ENCODE results near the gene SETD1A. TPM values are rescaled to one million over a fixed set of nuclear protein-coding genes. Genes with fewer than 3 reads are reported as not detected.
A peak's percentile ranks its signal among the peaks of the same experiment; 100 is the strongest.

Gene SETD1A
- total and polyA plus RNA-seq, 9 of the 15 experiments (the other 6 are each of a cell fraction or from before 2014, with no cell fraction given): 0.08 to 36.0 (median 4.2) TPM

DNA sequence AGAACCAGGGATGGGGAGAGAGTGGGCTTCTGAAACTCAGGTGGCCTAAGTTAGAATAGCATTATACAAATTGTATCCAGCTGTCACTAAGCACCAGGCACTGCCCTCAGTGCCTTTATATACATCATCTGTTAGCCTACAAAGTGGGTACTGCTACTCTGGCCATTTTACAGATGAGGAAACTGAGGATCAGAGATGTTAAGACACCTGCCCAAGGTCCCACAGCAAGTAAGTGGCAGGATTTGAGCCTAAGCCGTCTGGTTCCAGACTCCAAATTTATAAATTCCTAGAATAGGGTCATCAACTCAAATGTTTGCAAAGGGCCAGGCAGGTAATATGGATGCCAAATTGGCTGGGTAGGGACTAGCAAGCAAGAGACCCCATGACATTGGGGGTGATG is 6.4 kb upstream of the SETD1A start (continued):
- TF ChIP-seq BCOR (IDR thresholded peaks at IDR 0.05) (peak; percentile 96), ZKSCAN1 (IDR thresholded peaks at IDR 0.05; ENCODE audit: low read depth, low read length) (no peak), ATF3 (IDR thresholded peaks at IDR 0.05) (no peak), ATF3 (CRISPR knock-in tag; conservative IDR thresholded peaks at IDR 0.05) (no peak)

DNA sequence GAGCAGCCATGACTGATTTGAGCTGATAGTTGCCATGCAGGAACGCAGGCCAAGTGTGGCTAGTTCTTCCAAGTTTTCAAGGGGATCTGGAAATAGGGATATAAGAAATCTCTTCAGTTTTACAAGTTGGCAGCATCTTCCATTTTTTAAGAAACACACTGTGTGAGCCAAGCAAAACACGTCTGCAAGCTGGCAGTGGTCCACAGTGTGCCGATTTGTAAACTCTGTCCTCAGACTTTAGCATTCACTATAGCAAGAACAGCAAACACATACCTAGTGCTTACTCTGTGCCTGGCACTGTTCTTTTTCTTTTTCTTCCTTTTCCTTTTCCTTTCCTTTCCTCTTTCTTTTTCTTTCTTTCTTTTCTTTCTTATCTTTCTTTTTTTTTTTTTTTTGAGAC is 5.8 kb upstream of the SETD1A start:
- DNase-seq (ENCODE audit: extremely low read depth in 1 of 4, low spot score in 3 of 4): no peak
- H4K20me1 ChIP-seq (replicated peaks; ENCODE audit: control insufficient read depth, insufficient read depth, low read length): no peaks in the 10 kb centered on the region
- POLR2A ChIA-PET: interaction anchor here (0.6 to 3.8 kb wide), 3 partner anchors 11 to 241 kb away, joined by 3 to 11 read pairs (median 3); no protein-coding TSS in a partner anchor
- FAIRE-seq: no peak
- no peaks in the 10 kb centered on the region for H3K27me3 ChIP-seq (ENCODE audit: control insufficient read depth in 2 of 2, insufficient read depth in 2 of 2, low read length in 2 of 2)
- no peak overlapping the region for H3K27ac ChIP-seq (ENCODE audit: extremely low read depth, low read depth, low read length)
- in situ Hi-C loops (cut with MboI): loop anchor here (10.0 to 25.0 kb wide), 2 partner anchors 743 to 911 kb away; partner anchors contain the start of gene ZNF267
- no peak overlapping the region for H3K9ac ChIP-seq (ENCODE audit: insufficient read depth in 1 of 2, low read depth in 2 of 2, low read length in 2 of 2)
- ATAC-seq: no peak
- H3K4me2 ChIP-seq (ENCODE audit: insufficient read depth, low read length): no peak overlapping the region
- H3K4me1 ChIP-seq (replicated peaks in 1 of 2; ENCODE audit: control insufficient read depth in 2 of 2, insufficient read depth in 2 of 2, low read length in 2 of 2): peaks cover 35 to 64% of the 10 kb centered on the region in 2 experiments
- WGBS (ENCODE audit: insufficient coverage, low coverage, missing lambda C conversion rate): 53% methylated on average over 3 of the region's 3 CpGs
- H3K36me3 ChIP-seq (ENCODE audit: control insufficient read depth, insufficient read depth, low read length): peaks cover 26% of the 10 kb centered on the region; the same call in 2 of the 3 replicates
- no peaks in the 10 kb centered on the region for H3K9me3 ChIP-seq (replicated peaks; ENCODE audit: control insufficient read depth, insufficient read depth, low read depth, low read length)
- CTCF ChIA-PET (ENCODE audit: low intra/inter-chr PET ratio): no interaction called here
- H3K9me1 ChIP-seq (ENCODE audit: control insufficient read depth, insufficient read depth, low read length): peaks cover 8% of the 10 kb centered on the region
- H3K79me2 ChIP-seq (ENCODE audit: control insufficient read depth, insufficient read depth, low read length): peaks cover 36% of the 10 kb centered on the region
- H2AFZ ChIP-seq (ENCODE audit: low read depth, low read length): no peak overlapping the region
- no peak overlapping the region for H3K4me3 ChIP-seq
- TF ChIP-seq ZNF512 (tag; IDR thresholded peaks at IDR 0.05) (0 out of 2 replicates have a peak, but pooled peaks have one; percentile 24), BRD4 (IDR thresholded peaks at IDR 0.05) (no peak), SUPT5H (IDR thresholded peaks at IDR 0.05) (peak; percentile 46; the same call in 1 of the 2 replicates), ZBTB12 (CRISPR knock-in tag; IDR thresholded peaks at IDR 0.05) (no peak), BCOR (IDR thresholded peaks at IDR 0.05) (no peak), POLR2A (conservative IDR thresholded peaks at IDR 0.05) (0 out of 2 replicates have a peak, but pooled peaks have one; percentile 21), YY1 (IDR thresholded peaks at IDR 0.05; ENCODE audit: borderline replicate concordance in 1 of 3, control insufficient read depth in 1 of 3, extremely low read depth in 1 of 3, insufficient read depth in 3 of 3, insufficient read length in 1 of 3, insufficient replicate concordance in 2 of 3, low read depth in 1 of 3, low read length in 2 of 3) (peak in 1 of 3 experiments; percentile 29), ATF7 (IDR thresholded peaks at IDR 0.05) (no peak), HNRNPL (IDR thresholded peaks at IDR 0.05; ENCODE audit: low read depth, low read length) (no peak), DIDO1 (tag; IDR thresholded peaks at IDR 0.05; ENCODE audit: low read depth) (no peak)
- no TSS peak for BruUV-seq (replicated peaks)
- intact Hi-C loops (cut with micrococcal nuclease): loop anchor here (2.0 to 10.0 kb wide), 3 partner anchors 17 to 503 kb away; partner anchors contain the start of genes ARMC5 and VKORC1
